HCT116 (cell line): ENCODE results near the gene GHRHR. TPM values are rescaled to one million over a fixed set of nuclear protein-coding genes. Genes with fewer than 3 reads are reported as not detected.

ENCODE experiments used
- ATAC-seq: fragments of 200-7000 bp; cut with Tn5 transposase; 2 replicates; pipeline ENCODE4 v1.9.1; 2020; ENCODE audit warnings: mild to moderate bottlenecking, moderate library complexity
- BruUV-seq: library from RNA; stranded (reverse); fragments of 400-500 nt; replicated peaks from 2 replicates; lab custom pipeline; 2021; lab: Mats Ljungman, UMichigan
- CTCF ChIA-PET: fragments of 300-600 bp; sonication (Branson Sonifier 250); formaldehyde crosslinking; loops from one replicate; lab custom pipeline; 2021; ENCODE audit warnings: antibody characterized with exemption; lab: Charles Lee
- POLR2A ChIA-PET: fragments of 300-600, 350-600 bp; sonication (Branson Sonifier 250); formaldehyde crosslinking; loops from one replicate; lab custom pipeline; 2021; ENCODE audit warnings: antibody characterized with exemption; lab: Charles Lee
- RAD21 ChIA-PET, 2 experiments: fragments of 300-600 bp; sonication (Branson Sonifier 250); formaldehyde crosslinking; loops; one replicate each; lab custom pipeline; 2023; ENCODE audit warnings: low total read pairs in 2 of 2; ENCODE audit not compliant: uncharacterized antibody in 2 of 2, unreplicated experiment in 2 of 2, low non-redundant PET in 1 of 2; lab: Charles Lee
- DNase-seq: peaks from one replicate; pipeline ENCODE4 v3.0.0-alpha.2; 2010; ENCODE audit warnings: low read depth, low spot score
- H2AFZ ChIP-seq: fragments of 200-600 bp; shearing (Covaris generic), sonication (generic); 2 replicates; pipeline ENCODE4 v1.6.1; 2017; ENCODE audit warnings: low read depth, mixed run types, mixed read lengths, antibody characterized with exemption, low read length; ENCODE audit not compliant: poor library complexity, severe bottlenecking
- H3K27ac ChIP-seq: 2 replicates; pipeline ENCODE4 v1.5.1; 2012; ENCODE audit warnings: low read depth, low read length
- H3K27me3 ChIP-seq: fragments of 200-600 bp; sonication (generic); 2 replicates; pipeline ENCODE4 v1.6.1; 2016; ENCODE audit warnings: mixed run types, low read length, mixed read lengths; ENCODE audit not compliant: insufficient read depth
- H3K36me3 ChIP-seq, 2 experiments: fragments of 200-500 bp in 1 of 2; fragments of 200-600 bp in 1 of 2; sonication (Bioruptor generic) in 1 of 2; sonication (generic) in 1 of 2; 2 replicates each; pipeline versions ENCODE4 v1.5.1 to v1.6.1; 2014 to 2016; ENCODE audit warnings: low read length in 2 of 2, inconsistent platforms in 1 of 2, mixed read lengths in 1 of 2, mixed run types in 1 of 2; ENCODE audit not compliant: insufficient read depth in 2 of 2, control insufficient read depth in 1 of 2
- H3K4me1 ChIP-seq, 2 experiments: fragments of 200-600 bp in 1 of 2; sonication (generic) in 1 of 2; 2 replicates each; pipeline versions ENCODE4 v1.5.1 to v1.6.1; 2012 to 2017; ENCODE audit warnings: low read length in 2 of 2, inconsistent platforms in 1 of 2, mild to moderate bottlenecking in 1 of 2, mixed read lengths in 1 of 2, mixed run types in 1 of 2, moderate library complexity in 1 of 2; ENCODE audit not compliant: insufficient read depth in 2 of 2, control insufficient read depth in 1 of 2
- H3K4me2 ChIP-seq: fragments of 200-600 bp; sonication (generic); 2 replicates; pipeline ENCODE4 v1.6.1; 2017; ENCODE audit warnings: mixed run types, low read length, mixed read lengths
- H3K4me3 ChIP-seq, 2 experiments: fragments of 200-600 bp in 1 of 2; sonication (generic) in 1 of 2; replicated peaks in 1 of 2; 2 replicates each; pipeline ENCODE4 v1.5.1; 2011 to 2016; ENCODE audit warnings: low read length in 2 of 2, control low read depth in 1 of 2, low read depth in 1 of 2, mild to moderate bottlenecking in 1 of 2, mixed read lengths in 1 of 2, mixed run types in 1 of 2
- H3K79me2 ChIP-seq: fragments of 200-600 bp; sonication (generic); 2 replicates; pipeline ENCODE4 v1.6.1; 2017; ENCODE audit warnings: mild to moderate bottlenecking, mixed run types, low read length, moderate library complexity, mixed read lengths; ENCODE audit not compliant: insufficient read depth
- H3K9ac ChIP-seq: fragments of 200-600 bp; sonication (generic); 2 replicates; pipeline ENCODE4 v1.6.1; 2016; ENCODE audit warnings: low read length, mixed read lengths
- H3K9me2 ChIP-seq: fragments of 200-600 bp; sonication (generic), shearing (Covaris generic); 2 replicates; pipeline ENCODE4 v1.6.1; 2017; ENCODE audit warnings: mixed run types, mild to moderate bottlenecking, moderate library complexity; ENCODE audit not compliant: insufficient read depth
- H3K9me3 ChIP-seq, 2 experiments: fragments of 200-500 bp in 1 of 2; fragments of 200-600 bp in 1 of 2; sonication (Bioruptor generic) in 1 of 2; sonication (generic) in 1 of 2; 2 replicates each; pipeline ENCODE4 v1.6.1; 2014 to 2017; ENCODE audit warnings: low read length in 2 of 2, mixed read lengths in 2 of 2, inconsistent platforms in 1 of 2, low read depth in 1 of 2, mild to moderate bottlenecking in 1 of 2, mixed run types in 1 of 2, moderate library complexity in 1 of 2; ENCODE audit not compliant: control insufficient read depth in 1 of 2, insufficient read depth in 1 of 2
- H4K20me1 ChIP-seq: fragments of 200-600 bp; sonication (generic), shearing (Covaris generic); 2 replicates; pipeline ENCODE4 v1.6.1; 2017; ENCODE audit warnings: mixed run types, mild to moderate bottlenecking, moderate library complexity; ENCODE audit not compliant: insufficient read depth
- FOSL1 ChIP-seq: IDR thresholded peaks from 2 replicates; pipeline ENCODE4 v1.6.1; 2012; ENCODE audit warnings: low read depth
- SP1 ChIP-seq: IDR thresholded peaks from 2 replicates; pipeline ENCODE4 v1.6.1; 2012; ENCODE audit warnings: low read depth
- SRF ChIP-seq: IDR thresholded peaks from 2 replicates; pipeline ENCODE4 v1.6.1; 2012; ENCODE audit warnings: low read depth
- YY1 ChIP-seq: IDR thresholded peaks from 2 replicates; pipeline ENCODE4 v1.6.1; 2011; ENCODE audit warnings: low read length, low read depth, moderate library complexity, mild to moderate bottlenecking; ENCODE audit not compliant: insufficient replicate concordance; ENCODE audit errors: extremely low read depth
- intact Hi-C: fragments of 100-400 bp; cut with micrococcal nuclease; formaldehyde crosslinking; loops from 2 replicates; pipeline ENCODE4 v1.10.0; 2022
- total RNA-seq: library from RNA; stranded (reverse); gene quantifications from one replicate; pipeline ENCODE4 v1.2.1, GENCODE V29; 2021; ENCODE audit not compliant: unreplicated experiment
- TF ChIP-seq, protein P1 (sequence below): IDR thresholded peaks from 2 replicates; pipeline ENCODE4 v1.6.1; 2011; ENCODE audit warnings: mild to moderate bottlenecking, low read length, moderate library complexity; ENCODE audit not compliant: insufficient replicate concordance; ENCODE audit errors: extremely low read depth
- TF ChIP-seq, protein P2 (sequence below): IDR thresholded peaks from 2 replicates; pipeline ENCODE4 v1.6.1; 2012; ENCODE audit warnings: low read depth

Gene GHRHR
- total RNA-seq, 1 experiment from 2014 or later, result not detected

DNA sequence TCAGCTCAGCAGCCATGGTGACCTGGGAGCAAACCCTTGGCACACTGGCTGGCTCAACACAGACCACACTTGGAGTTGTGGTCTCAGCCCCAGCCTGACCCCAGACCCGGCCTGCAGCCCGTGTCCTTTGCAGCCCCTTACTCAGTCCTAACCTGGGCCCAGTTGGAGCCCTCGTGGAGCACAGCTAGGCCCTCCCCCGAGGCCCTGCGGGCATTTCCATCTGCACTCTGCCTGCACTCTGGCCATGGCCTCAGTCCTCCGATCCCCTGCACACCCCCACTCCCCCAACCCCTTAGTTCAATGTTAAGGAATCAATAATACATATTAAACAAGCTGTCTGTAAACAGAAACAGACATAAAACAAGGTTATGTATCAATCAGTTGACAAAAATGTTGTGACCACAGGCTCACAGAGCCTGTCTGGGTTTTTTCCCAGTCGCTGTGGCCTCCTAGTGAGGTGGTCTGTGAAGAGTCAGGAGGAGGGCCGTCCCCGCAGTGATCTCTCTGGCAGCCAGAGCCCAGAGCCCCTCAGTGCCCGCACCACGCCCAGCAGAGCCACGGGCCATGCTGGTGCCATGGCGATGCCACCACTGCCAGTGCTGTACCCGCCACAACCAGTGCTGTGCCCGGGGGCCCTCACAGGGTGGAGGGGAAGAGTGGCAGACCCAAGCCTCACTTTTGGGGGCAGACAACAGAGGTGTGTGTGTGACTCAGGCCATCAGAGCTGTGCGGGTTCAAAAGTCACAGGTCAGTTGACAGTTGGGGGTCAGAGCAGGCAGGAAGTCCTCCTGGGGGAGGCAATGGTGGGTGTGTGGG, 25.5 kb downstream of the GHRHR start:
- no peak for TF ChIP-seq SP1
- Histone ChIP-seq H3K9ac (no peak overlapping the region), H3K9me2 (no peaks in the 10 kb centered on the region), H3K4me2 (no peak overlapping the region), H3K4me1 (peaks cover 5 to 8% of the 10 kb centered on the region in 2 experiments; a peak in 3 of 4 replicates), H3K9me3 (no peaks in the 10 kb centered on the region), H3K36me3 (no peaks in the 10 kb centered on the region), H4K20me1 (no peaks in the 10 kb centered on the region), H3K27ac (no peak overlapping the region), H2AFZ (no peak overlapping the region), H3K4me3 (no peak overlapping the region), H3K79me2 (no peaks in the 10 kb centered on the region), H3K27me3 (no peaks in the 10 kb centered on the region)
- ChIA-PET CTCF (interaction anchor here (1.6 to 1.7 kb wide), 2 partner anchors 133 kb away, joined by 3 to 5 read pairs; no protein-coding TSS in a partner anchor), RAD21 (no interaction called here), POLR2A (no interaction called here)
- BruUV-seq, result no TSS peak
- no peak for ATAC-seq
- intact Hi-C loops, result no loop called here
- no peak for DNase-seq

DNA sequence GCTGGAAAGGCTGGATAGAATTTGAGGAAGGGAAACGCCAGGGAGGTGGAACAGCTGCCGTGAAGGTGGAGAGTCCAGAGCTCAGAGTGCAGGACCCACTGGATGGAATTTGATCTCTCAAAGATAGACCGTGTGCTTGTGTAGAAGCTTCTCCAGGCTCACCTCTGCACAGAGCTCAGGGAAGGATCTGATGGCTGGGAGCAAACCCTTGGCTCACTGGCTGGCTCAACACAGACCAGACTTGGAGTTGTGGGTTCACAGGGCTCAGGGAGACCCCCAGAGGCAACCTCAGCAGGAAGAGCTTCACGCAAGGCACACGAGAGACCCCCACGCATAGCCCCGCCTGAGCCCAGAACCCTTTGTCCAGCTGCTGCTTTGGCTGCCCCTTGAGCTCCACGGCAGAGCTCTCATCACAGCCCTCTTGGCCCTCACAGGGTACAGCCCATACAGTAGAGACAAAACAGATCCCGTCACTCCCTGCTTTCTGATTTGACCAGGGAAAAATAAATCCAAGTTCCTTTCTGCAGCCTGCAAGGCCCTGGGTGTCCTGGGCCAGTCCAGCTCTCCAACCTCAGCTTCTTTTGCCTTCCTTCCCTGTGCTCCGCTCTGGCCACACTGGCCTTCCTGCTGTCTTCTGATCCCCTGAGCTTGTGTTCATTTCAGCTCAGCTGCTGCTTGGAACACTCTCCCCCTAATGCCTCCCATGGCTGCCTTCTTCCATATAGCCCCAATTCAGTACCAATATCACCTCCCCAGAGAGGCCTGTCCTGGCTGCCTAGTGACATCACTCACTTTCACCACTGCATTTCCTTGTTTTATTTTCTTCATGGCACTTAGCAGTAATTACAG, 26.3 kb downstream of the GHRHR start:
- no peaks in the 10 kb centered on the region for H4K20me1 ChIP-seq
- H3K79me2 ChIP-seq, result no peaks in the 10 kb centered on the region
- no peaks in the 10 kb centered on the region for H3K9me3 ChIP-seq
- H3K9ac ChIP-seq, result no peak overlapping the region
- RAD21 ChIA-PET, result no interaction called here
- no peaks in the 10 kb centered on the region; a peak in 1 of 4 replicates for H3K4me1 ChIP-seq
- no TSS peak for BruUV-seq
- POLR2A ChIA-PET, result no interaction called here
- TF ChIP-seq SRF, result no peak
- TF ChIP-seq, protein P1, sequence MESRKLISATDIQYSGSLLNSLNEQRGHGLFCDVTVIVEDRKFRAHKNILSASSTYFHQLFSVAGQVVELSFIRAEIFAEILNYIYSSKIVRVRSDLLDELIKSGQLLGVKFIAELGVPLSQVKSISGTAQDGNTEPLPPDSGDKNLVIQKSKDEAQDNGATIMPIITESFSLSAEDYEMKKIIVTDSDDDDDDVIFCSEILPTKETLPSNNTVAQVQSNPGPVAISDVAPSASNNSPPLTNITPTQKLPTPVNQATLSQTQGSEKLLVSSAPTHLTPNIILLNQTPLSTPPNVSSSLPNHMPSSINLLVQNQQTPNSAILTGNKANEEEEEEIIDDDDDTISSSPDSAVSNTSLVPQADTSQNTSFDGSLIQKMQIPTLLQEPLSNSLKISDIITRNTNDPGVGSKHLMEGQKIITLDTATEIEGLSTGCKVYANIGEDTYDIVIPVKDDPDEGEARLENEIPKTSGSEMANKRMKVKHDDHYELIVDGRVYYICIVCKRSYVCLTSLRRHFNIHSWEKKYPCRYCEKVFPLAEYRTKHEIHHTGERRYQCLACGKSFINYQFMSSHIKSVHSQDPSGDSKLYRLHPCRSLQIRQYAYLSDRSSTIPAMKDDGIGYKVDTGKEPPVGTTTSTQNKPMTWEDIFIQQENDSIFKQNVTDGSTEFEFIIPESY, result no peak
- TF ChIP-seq, protein P2, sequence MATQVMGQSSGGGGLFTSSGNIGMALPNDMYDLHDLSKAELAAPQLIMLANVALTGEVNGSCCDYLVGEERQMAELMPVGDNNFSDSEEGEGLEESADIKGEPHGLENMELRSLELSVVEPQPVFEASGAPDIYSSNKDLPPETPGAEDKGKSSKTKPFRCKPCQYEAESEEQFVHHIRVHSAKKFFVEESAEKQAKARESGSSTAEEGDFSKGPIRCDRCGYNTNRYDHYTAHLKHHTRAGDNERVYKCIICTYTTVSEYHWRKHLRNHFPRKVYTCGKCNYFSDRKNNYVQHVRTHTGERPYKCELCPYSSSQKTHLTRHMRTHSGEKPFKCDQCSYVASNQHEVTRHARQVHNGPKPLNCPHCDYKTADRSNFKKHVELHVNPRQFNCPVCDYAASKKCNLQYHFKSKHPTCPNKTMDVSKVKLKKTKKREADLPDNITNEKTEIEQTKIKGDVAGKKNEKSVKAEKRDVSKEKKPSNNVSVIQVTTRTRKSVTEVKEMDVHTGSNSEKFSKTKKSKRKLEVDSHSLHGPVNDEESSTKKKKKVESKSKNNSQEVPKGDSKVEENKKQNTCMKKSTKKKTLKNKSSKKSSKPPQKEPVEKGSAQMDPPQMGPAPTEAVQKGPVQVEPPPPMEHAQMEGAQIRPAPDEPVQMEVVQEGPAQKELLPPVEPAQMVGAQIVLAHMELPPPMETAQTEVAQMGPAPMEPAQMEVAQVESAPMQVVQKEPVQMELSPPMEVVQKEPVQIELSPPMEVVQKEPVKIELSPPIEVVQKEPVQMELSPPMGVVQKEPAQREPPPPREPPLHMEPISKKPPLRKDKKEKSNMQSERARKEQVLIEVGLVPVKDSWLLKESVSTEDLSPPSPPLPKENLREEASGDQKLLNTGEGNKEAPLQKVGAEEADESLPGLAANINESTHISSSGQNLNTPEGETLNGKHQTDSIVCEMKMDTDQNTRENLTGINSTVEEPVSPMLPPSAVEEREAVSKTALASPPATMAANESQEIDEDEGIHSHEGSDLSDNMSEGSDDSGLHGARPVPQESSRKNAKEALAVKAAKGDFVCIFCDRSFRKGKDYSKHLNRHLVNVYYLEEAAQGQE, result no peak
- no peak for TF ChIP-seq FOSL1
- no peak for TF ChIP-seq YY1
- H3K27me3 ChIP-seq, result no peaks in the 10 kb centered on the region
- H3K36me3 ChIP-seq, result no peaks in the 10 kb centered on the region
- H2AFZ ChIP-seq, result no peak overlapping the region
- no peak for ATAC-seq
- H3K4me2 ChIP-seq, result no peak overlapping the region
- CTCF ChIA-PET, result interaction anchor here (1.7 kb wide), 1 partner anchor 132 kb away, joined by 3 read pairs; no protein-coding TSS in a partner anchor
- no peak overlapping the region for H3K4me3 ChIP-seq
- intact Hi-C loops, result no loop called here
- no peaks in the 10 kb centered on the region for H3K9me2 ChIP-seq
- no peak overlapping the region for H3K27ac ChIP-seq
- DNase-seq, result no peak
